K562 (cell line): ENCODE data around the gene IMPDH2. TPM values are rescaled to one million over a fixed set of nuclear protein-coding genes. Genes with fewer than 3 reads are reported as not detected.

ENCODE experiments used
- ARID1B ChIP-seq: fragments of 450-650 bp; IDR thresholded peaks from 2 replicates; pipeline ENCODE4 v1.6.1; 2016; ENCODE audit warnings: antibody characterized with exemption, mild to moderate bottlenecking, inconsistent platforms
- BMI1 ChIP-seq: fragments of 150-350 bp; IDR thresholded peaks from 2 replicates; pipeline ENCODE4 v1.6.1; 2014; ENCODE audit warnings: low read length
- CBFA2T3 ChIP-seq: fragments of 450-650 bp; IDR thresholded peaks from 2 replicates; pipeline ENCODE4 v1.6.1; 2017
- FOXJ2 ChIP-seq: fragments of 200-800 bp; sonication (Bioruptor generic); IDR thresholded peaks from 2 replicates; pipeline ENCODE4 v1.6.1; 2016; ENCODE audit warnings: missing genetic modification characterization, missing compliant biosample characterization
- HDAC2 ChIP-seq: fragments of 450-650 bp; IDR thresholded peaks from 2 replicates; pipeline ENCODE4 v1.6.1; 2016; ENCODE audit warnings: mild to moderate bottlenecking
- HNRNPL ChIP-seq: fragments of 200-400 bp; formaldehyde crosslinking; IDR thresholded peaks from 2 replicates; pipeline ENCODE4 v1.6.1; 2017; ENCODE audit warnings: low read depth, mild to moderate bottlenecking, low read length
- KLF16 ChIP-seq: IDR thresholded peaks from 2 replicates; pipeline ENCODE4 v1.6.1; 2016; ENCODE audit warnings: antibody characterized with exemption
- MCM7 ChIP-seq, 2 experiments: fragments of 450-650 bp; IDR thresholded peaks; 2 replicates each; pipeline ENCODE4 v1.6.1; 2016 to 2018
- NR2C2 ChIP-seq, 2 experiments: fragments of 200-800 bp in 1 of 2; sonication (Bioruptor generic) in 1 of 2; sonication (generic) in 1 of 2; formaldehyde crosslinking in 1 of 2; IDR thresholded peaks; 2 replicates each; pipeline versions ENCODE4 v1.6.1 to v1.8.0; 2016 to 2022; ENCODE audit warnings: mild to moderate bottlenecking in 1 of 2, missing compliant biosample characterization in 1 of 2, missing genetic modification characterization in 1 of 2, missing genetic modification reagents in 1 of 2
- TAL1 ChIP-seq: fragments of 450-650 bp; IDR thresholded peaks from 2 replicates; pipeline ENCODE4 v1.6.1; 2016; ENCODE audit warnings: mild to moderate bottlenecking
- TEAD4 ChIP-seq, 2 experiments: sonication (generic) in 1 of 2; formaldehyde crosslinking in 1 of 2; IDR thresholded peaks; 2 replicates each; pipeline versions ENCODE4 v1.6.1 to v1.8.0; 2012 to 2022; ENCODE audit warnings: borderline replicate concordance in 1 of 2, inconsistent platforms in 1 of 2, low read length in 1 of 2, mild to moderate bottlenecking in 1 of 2, missing genetic modification reagents in 1 of 2
- ZC3H4 ChIP-seq: sonication (generic); formaldehyde crosslinking; IDR thresholded peaks from 2 replicates; pipeline ENCODE4 v1.9.0; 2021; ENCODE audit warnings: missing genetic modification reagents, borderline replicate concordance
- polyA plus RNA-seq, 8 experiments: library from polyadenylated mRNA; depleted of rRNA in 4 of 8; stranded (reverse) in 5 of 8; unstranded in 3 of 8; fragments of >200 nt; fragmentation: Nextera tagmentation in 2 of 8; fragmentation: Illumina TruSeq in 1 of 8; extraction: Ambion mirVana in 2 of 8; extraction: Trizol in 1 of 8; gene quantifications; 2 replicates each; pipeline versions ENCODE4 v1.2.1 to v1.2.3, GENCODE V29; 2011 to 2014; ENCODE audit warnings: inconsistent platforms in 1 of 8, missing spikeins in 1 of 8
- total RNA-seq, 7 experiments: library from RNA; depleted of rRNA in 6 of 7; stranded (reverse); fragments of >200 nt in 6 of 7; fragmentation: Illumina TruSeq in 2 of 7; extraction: Trizol in 2 of 7; gene quantifications; 2 replicates each; pipeline versions ENCODE4 v1.2.1 to v1.2.3, GENCODE V29; 2011 to 2021; ENCODE audit warnings: low replicate concordance in 1 of 7
- TF ChIP-seq, protein P1 (sequence below): sonication (generic); formaldehyde crosslinking; IDR thresholded peaks from 2 replicates; pipeline ENCODE4 v1.8.1; 2023; ENCODE audit warnings: missing genetic modification reagents, mild to moderate bottlenecking, borderline replicate concordance
- TF ChIP-seq, protein P2 (sequence below), 2 experiments: fragments of 250-450 bp in 1 of 2; fragments of 450-650 bp in 1 of 2; sonication (Bioruptor Pico) in 1 of 2; IDR thresholded peaks; 2 replicates each; pipeline versions ENCODE4 v1.6.1 to v1.8.0; 2016 to 2021; ENCODE audit warnings: mild to moderate bottlenecking in 2 of 2, moderate library complexity in 2 of 2, missing compliant biosample characterization in 1 of 2, missing genetic modification characterization in 1 of 2
- TF ChIP-seq, protein P3 (sequence below): IDR thresholded peaks from 3 replicates; pipeline ENCODE4 v1.6.1; 2011; ENCODE audit warnings: borderline replicate concordance, mild to moderate bottlenecking; ENCODE audit not compliant: insufficient read length, insufficient read depth
- TF ChIP-seq, protein P4 (sequence below): fragments of 450-650 bp; IDR thresholded peaks from 2 replicates; pipeline ENCODE4 v1.6.1; 2017; ENCODE audit warnings: mild to moderate bottlenecking, moderate library complexity

IMPDH2 gene
- total and polyA plus RNA-seq, 9 of the 15 experiments (the other 6 are each of a cell fraction or from before 2014, with no cell fraction given) = 318 to 507 (median 366) TPM

DNA sequence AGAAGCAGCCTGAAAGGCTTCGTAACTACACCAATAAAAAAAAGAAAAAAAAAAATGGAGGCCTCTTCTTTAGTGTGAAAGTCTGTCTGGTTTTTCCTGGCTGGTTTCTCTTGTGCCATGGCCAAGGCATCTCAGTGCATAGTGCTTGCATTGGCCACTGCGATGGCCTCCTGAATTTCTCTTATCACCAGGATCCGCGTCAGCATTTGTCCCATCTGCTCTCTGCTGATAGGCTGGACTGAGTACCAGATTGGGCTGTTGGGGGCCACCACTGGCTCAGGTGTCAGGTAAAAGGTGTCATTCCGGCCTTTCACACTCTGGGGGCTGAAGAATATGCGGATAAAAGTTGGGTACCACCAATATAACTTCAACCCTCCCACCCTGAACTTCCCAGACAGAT, 1.1 kb upstream of the IMPDH2 start (continued):
- TF ChIP-seq, protein P1, sequence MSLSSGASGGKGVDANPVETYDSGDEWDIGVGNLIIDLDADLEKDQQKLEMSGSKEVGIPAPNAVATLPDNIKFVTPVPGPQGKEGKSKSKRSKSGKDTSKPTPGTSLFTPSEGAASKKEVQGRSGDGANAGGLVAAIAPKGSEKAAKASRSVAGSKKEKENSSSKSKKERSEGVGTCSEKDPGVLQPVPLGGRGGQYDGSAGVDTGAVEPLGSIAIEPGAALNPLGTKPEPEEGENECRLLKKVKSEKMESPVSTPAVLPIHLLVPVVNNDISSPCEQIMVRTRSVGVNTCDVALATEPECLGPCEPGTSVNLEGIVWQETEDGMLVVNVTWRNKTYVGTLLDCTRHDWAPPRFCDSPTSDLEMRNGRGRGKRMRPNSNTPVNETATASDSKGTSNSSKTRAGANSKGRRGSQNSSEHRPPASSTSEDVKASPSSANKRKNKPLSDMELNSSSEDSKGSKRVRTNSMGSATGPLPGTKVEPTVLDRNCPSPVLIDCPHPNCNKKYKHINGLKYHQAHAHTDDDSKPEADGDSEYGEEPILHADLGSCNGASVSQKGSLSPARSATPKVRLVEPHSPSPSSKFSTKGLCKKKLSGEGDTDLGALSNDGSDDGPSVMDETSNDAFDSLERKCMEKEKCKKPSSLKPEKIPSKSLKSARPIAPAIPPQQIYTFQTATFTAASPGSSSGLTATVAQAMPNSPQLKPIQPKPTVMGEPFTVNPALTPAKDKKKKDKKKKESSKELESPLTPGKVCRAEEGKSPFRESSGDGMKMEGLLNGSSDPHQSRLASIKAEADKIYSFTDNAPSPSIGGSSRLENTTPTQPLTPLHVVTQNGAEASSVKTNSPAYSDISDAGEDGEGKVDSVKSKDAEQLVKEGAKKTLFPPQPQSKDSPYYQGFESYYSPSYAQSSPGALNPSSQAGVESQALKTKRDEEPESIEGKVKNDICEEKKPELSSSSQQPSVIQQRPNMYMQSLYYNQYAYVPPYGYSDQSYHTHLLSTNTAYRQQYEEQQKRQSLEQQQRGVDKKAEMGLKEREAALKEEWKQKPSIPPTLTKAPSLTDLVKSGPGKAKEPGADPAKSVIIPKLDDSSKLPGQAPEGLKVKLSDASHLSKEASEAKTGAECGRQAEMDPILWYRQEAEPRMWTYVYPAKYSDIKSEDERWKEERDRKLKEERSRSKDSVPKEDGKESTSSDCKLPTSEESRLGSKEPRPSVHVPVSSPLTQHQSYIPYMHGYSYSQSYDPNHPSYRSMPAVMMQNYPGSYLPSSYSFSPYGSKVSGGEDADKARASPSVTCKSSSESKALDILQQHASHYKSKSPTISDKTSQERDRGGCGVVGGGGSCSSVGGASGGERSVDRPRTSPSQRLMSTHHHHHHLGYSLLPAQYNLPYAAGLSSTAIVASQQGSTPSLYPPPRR = no peak
- peak; percentile 67 for TF ChIP-seq ARID1B
- no peak for TF ChIP-seq HNRNPL
- no peak for TF ChIP-seq MCM7 (IDR thresholded peaks at IDR 0.05)
- no peak for TF ChIP-seq HDAC2
- TF ChIP-seq NR2C2 (CRISPR knock-in tag; IDR thresholded peaks at IDR 0.05) = no peak
- TF ChIP-seq NR2C2 (tag; IDR thresholded peaks at IDR 0.05) = no peak
- no peak for TF ChIP-seq FOXJ2 (tag)
- TF ChIP-seq ZC3H4 = no peak
- TF ChIP-seq KLF16 = no peak
- TF ChIP-seq TAL1 = peak; percentile 54
- 0 out of 2 replicates have a peak, but pooled peaks have one; percentile 12 for TF ChIP-seq TEAD4 (IDR thresholded peaks at IDR 0.05; ENCODE audit: low read length)
- TF ChIP-seq TEAD4 (CRISPR knock-in tag; IDR thresholded peaks at IDR 0.05; ENCODE audit: borderline replicate concordance) = no peak
- TF ChIP-seq, protein P2, sequence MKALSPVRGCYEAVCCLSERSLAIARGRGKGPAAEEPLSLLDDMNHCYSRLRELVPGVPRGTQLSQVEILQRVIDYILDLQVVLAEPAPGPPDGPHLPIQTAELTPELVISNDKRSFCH (CRISPR knock-in tag; IDR thresholded peaks at IDR 0.05) = no peak
- TF ChIP-seq, protein P2 (tag; IDR thresholded peaks at IDR 0.05) = no peak
- TF ChIP-seq, protein P3, sequence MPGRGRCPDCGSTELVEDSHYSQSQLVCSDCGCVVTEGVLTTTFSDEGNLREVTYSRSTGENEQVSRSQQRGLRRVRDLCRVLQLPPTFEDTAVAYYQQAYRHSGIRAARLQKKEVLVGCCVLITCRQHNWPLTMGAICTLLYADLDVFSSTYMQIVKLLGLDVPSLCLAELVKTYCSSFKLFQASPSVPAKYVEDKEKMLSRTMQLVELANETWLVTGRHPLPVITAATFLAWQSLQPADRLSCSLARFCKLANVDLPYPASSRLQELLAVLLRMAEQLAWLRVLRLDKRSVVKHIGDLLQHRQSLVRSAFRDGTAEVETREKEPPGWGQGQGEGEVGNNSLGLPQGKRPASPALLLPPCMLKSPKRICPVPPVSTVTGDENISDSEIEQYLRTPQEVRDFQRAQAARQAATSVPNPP = no peak
- peak; percentile 59 for TF ChIP-seq CBFA2T3
- TF ChIP-seq, protein P4, sequence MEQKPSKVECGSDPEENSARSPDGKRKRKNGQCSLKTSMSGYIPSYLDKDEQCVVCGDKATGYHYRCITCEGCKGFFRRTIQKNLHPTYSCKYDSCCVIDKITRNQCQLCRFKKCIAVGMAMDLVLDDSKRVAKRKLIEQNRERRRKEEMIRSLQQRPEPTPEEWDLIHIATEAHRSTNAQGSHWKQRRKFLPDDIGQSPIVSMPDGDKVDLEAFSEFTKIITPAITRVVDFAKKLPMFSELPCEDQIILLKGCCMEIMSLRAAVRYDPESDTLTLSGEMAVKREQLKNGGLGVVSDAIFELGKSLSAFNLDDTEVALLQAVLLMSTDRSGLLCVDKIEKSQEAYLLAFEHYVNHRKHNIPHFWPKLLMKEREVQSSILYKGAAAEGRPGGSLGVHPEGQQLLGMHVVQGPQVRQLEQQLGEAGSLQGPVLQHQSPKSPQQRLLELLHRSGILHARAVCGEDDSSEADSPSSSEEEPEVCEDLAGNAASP = no peak
- no peak for TF ChIP-seq BMI1
